ENCODE data around the gene MIAT. TPM values are rescaled to one million over a fixed set of nuclear protein-coding genes. Genes with fewer than 3 reads are reported as not detected.

MIAT gene
- total and polyA plus RNA-seq, 2 donors (not counting 3 experiments of a cell fraction or from before 2014, with no cell fraction given), result 0.03 to 0.80 TPM

- Histone ChIP-seq H3K36me3 (ENCODE audit: control insufficient read depth in 2 of 2, extremely low read depth in 1 of 2, insufficient read depth in 2 of 2, low read length in 2 of 2) (no peaks in the 10 kb centered on the region), H4K20me1 (replicated peaks; ENCODE audit: control insufficient read depth, extremely low read depth, insufficient read depth, low read length) (no peaks in the 10 kb centered on the region), H3K4me3 (replicated peaks in 1 of 3; ENCODE audit: insufficient read depth in 1 of 3, low read depth in 1 of 3, low read length in 3 of 3) (no peak overlapping the region), H2AFZ (ENCODE audit: low read depth, low read length) (no peak overlapping the region), H3K4me2 (ENCODE audit: insufficient read depth, low read length) (no peak overlapping the region), H3K9ac (replicated peaks; ENCODE audit: extremely low read depth, insufficient read depth, low read length) (no peak overlapping the region), H3K27ac (ENCODE audit: insufficient read depth, low read depth, low read length) (no peak overlapping the region), H3K79me2 (ENCODE audit: control insufficient read depth, insufficient read depth, low read length) (no peaks in the 10 kb centered on the region), H3K9me1 (replicated peaks; ENCODE audit: control insufficient read depth, extremely low read depth, insufficient read depth, low read length) (no peaks in the 10 kb centered on the region), H3K9me3 (replicated peaks; ENCODE audit: control insufficient read depth, insufficient read depth, low read length) (no peaks in the 10 kb centered on the region), H3K4me1 (ENCODE audit: control insufficient read depth, extremely low read depth, insufficient read depth, low read length) (no peaks in the 10 kb centered on the region), H3K27me3 (ENCODE audit: control insufficient read depth in 2 of 2, insufficient read depth in 2 of 2, low read length in 2 of 2) (peaks cover 3 to 8% of the 10 kb centered on the region in 2 experiments)
- no TSS peak for BruUV-seq (replicated peaks)
- intact Hi-C loops (cut with micrococcal nuclease), result no loop called here
- ChIA-PET CTCF (interaction anchor here (0.5 kb wide), 1 partner anchor 11 kb away, joined by 4 read pairs; no protein-coding TSS in a partner anchor), POLR2A (no interaction called here)
- TF ChIP-seq CTCF (IDR thresholded peaks at IDR 0.05; ENCODE audit: extremely low read depth in 1 of 2, insufficient read depth in 1 of 2, low read depth in 1 of 2, low read length in 2 of 2) (no peak), EZH2 (IDR thresholded peaks at IDR 0.05; ENCODE audit: borderline replicate concordance, low read depth, low read length, severe bottlenecking) (no peak), POLR2AphosphoS5 (IDR thresholded peaks at IDR 0.05; ENCODE audit: insufficient read depth, low read depth, low read length) (no peak), MYC (IDR thresholded peaks at IDR 0.05; ENCODE audit: low read depth, low read length) (no peak), GATA2 (IDR thresholded peaks at IDR 0.05; ENCODE audit: insufficient read depth, insufficient read length, low read depth, low read length) (no peak), POLR2A (IDR thresholded peaks at IDR 0.05; ENCODE audit: low read depth, low read length) (no peak), FOS (IDR thresholded peaks at IDR 0.05; ENCODE audit: borderline replicate concordance, insufficient read depth, low read length) (no peak), JUN (IDR thresholded peaks at IDR 0.05; ENCODE audit: borderline replicate concordance, insufficient read depth, insufficient read length, low read depth) (no peak), MAX (IDR thresholded peaks at IDR 0.05; ENCODE audit: insufficient read depth, insufficient read length) (no peak)
- FAIRE-seq, result no peak
- no peak for DNase-seq (ENCODE audit: low read depth, low spot score)
- dilution Hi-C loops (cut with MboI; ENCODE audit: extremely low pct_ligation_motif_present, low sequenced_read_pairs), result no loop called here
These were observed 38.9 kb upstream of the MIAT start for GRCh38 chr22:26618455-26618854.
